ENCODE results near the gene SVIL. TPM values are rescaled to one million over a fixed set of nuclear protein-coding genes. Genes with fewer than 3 reads are reported as not detected.
A peak's percentile ranks its signal among the peaks of the same experiment; 100 is the strongest.
"Not testable (repeated sequence)": the region's sequence is repeated elsewhere in the genome, so short reads cannot be mapped to it uniquely, and the experiment has no call there.

SVIL gene
- total RNA-seq, 1 donor from 2014 or later, result 58.5 TPM

- TF ChIP-seq CTCF (conservative IDR thresholded peaks at IDR 0.05; ENCODE audit: low read depth, low read length), result no peak
- no peak for DNase-seq (ENCODE audit: low read depth)
- H3K4me3 ChIP-seq (ENCODE audit: low read depth, low read length), result no peak overlapping the region
Measured at GRCh38 chr10:29471544-29471859, 163.3 kb downstream of the SVIL start.

GRCh38 chr10:29470843-29471543, 163.8 kb downstream of the SVIL start:
- H3K4me3 ChIP-seq (ENCODE audit: low read depth, low read length), result no peak overlapping the region
- no peak for DNase-seq (ENCODE audit: low read depth)
- TF ChIP-seq CTCF (conservative IDR thresholded peaks at IDR 0.05; ENCODE audit: low read depth, low read length), result no peak

GRCh38 chr10:29470355-29470705, 164.4 kb downstream of the SVIL start:
- TF ChIP-seq CTCF (conservative IDR thresholded peaks at IDR 0.05; ENCODE audit: low read depth, low read length), result peak; percentile 76

GRCh38 chr10:29469481-29470354, 165.1 kb downstream of the SVIL start:
- no peak overlapping the region for H3K4me3 ChIP-seq (ENCODE audit: low read depth, low read length)
- no peak for TF ChIP-seq CTCF (conservative IDR thresholded peaks at IDR 0.05; ENCODE audit: low read depth, low read length)
- DNase-seq (ENCODE audit: low read depth), result no peak

More at GRCh38 chr10:29470355-29470705, 164.4 kb downstream of the SVIL start:
- no peak overlapping the region for H3K4me3 ChIP-seq (ENCODE audit: low read depth, low read length)
- no peak for DNase-seq (ENCODE audit: low read depth)

- no peak for DNase-seq (ENCODE audit: low read depth)
- TF ChIP-seq CTCF (conservative IDR thresholded peaks at IDR 0.05; ENCODE audit: low read depth, low read length), result peak; percentile 52
- no peak overlapping the region for H3K4me3 ChIP-seq (ENCODE audit: low read depth, low read length)
Measured at GRCh38 chr10:29465384-29465783, 169.4 kb downstream of the SVIL start.

GRCh38 chr10:29464671-29465171, 170.1 kb downstream of the SVIL start:
- H3K4me3 ChIP-seq (ENCODE audit: low read depth, low read length); DNase-seq (ENCODE audit: low read depth): not testable (repeated sequence)

GRCh38 chr10:29461042-29461441, 173.7 kb downstream of the SVIL start:
- no peak for DNase-seq (ENCODE audit: low read depth)
- no peak for TF ChIP-seq CTCF (conservative IDR thresholded peaks at IDR 0.05; ENCODE audit: low read depth, low read length)
- H3K4me3 ChIP-seq (ENCODE audit: low read depth, low read length), result no peak overlapping the region

GRCh38 chr10:29458190-29458589, 176.6 kb downstream of the SVIL start:
- DNase-seq (ENCODE audit: low read depth); H3K4me3 ChIP-seq (ENCODE audit: low read depth, low read length): not testable (repeated sequence)

All from epithelial cell of proximal tubule (primary cell).